ENCODE measurements around the gene SVIL. TPM values are rescaled to one million over a fixed set of nuclear protein-coding genes. Genes with fewer than 3 reads are reported as not detected.

Gene SVIL
- total RNA-seq, 1 experiment from 2014 or later: 147 TPM

DNA sequence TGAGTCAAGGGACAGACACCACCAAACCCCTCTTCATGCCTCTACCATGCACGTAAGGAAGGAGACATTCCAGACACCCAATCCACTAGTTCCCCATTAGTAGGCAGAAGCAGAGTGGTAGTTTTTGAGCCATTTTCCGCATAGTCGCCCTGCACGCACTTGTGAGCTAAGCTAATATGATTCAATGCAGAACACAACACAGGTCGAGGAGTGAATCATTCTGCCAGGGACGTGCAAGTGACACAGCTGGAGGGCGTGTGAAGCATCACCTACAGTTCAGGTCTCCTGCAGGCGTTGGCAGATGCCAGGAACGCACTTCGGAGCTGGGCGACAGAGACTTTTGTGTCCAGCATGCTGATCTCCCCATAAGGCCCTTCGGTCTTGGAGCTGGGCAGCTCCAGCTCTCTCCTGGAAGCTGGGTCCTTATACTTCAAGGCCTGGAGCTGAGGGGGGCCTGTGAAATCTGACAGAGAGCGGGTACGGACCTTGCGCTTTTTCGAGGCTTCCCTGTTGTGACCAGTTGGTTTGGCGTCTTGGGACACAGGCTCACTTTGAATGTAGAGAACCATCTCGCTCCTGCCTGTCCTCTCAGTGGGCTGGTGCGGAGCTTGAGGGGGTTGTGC is 102.4 kb downstream of the SVIL start:
- H3K36me3 Mint-ChIP-seq (ENCODE audit: insufficient read depth, unreplicated experiment): peaks cover 59% of the 10 kb centered on the region
- CTCF ChIA-PET: no interaction called here
- no peak overlapping the region for H3K4me3 Mint-ChIP-seq (ENCODE audit: low read depth, unreplicated experiment)
- no peak overlapping the region for H3K27ac Mint-ChIP-seq (ENCODE audit: unreplicated experiment)
- intact Hi-C loops (cut with micrococcal nuclease; ENCODE audit: unreplicated experiment): loop anchor here (10.0 kb wide), 1 partner anchor 202 kb away; no protein-coding TSS in a partner anchor
- no peak for TF ChIP-seq CTCF (IDR thresholded peaks at IDR 0.05; ENCODE audit: unreplicated experiment)
- H3K4me1 Mint-ChIP-seq (ENCODE audit: low read depth, unreplicated experiment): peaks cover 33% of the 10 kb centered on the region
- no peaks in the 10 kb centered on the region for H3K9me3 Mint-ChIP-seq (ENCODE audit: low read depth, unreplicated experiment)
- DNase-seq: no peak
- no TSS peak for BruUV-seq (replicated peaks)
- H3K27me3 Mint-ChIP-seq (ENCODE audit: unreplicated experiment): no peaks in the 10 kb centered on the region

DNA sequence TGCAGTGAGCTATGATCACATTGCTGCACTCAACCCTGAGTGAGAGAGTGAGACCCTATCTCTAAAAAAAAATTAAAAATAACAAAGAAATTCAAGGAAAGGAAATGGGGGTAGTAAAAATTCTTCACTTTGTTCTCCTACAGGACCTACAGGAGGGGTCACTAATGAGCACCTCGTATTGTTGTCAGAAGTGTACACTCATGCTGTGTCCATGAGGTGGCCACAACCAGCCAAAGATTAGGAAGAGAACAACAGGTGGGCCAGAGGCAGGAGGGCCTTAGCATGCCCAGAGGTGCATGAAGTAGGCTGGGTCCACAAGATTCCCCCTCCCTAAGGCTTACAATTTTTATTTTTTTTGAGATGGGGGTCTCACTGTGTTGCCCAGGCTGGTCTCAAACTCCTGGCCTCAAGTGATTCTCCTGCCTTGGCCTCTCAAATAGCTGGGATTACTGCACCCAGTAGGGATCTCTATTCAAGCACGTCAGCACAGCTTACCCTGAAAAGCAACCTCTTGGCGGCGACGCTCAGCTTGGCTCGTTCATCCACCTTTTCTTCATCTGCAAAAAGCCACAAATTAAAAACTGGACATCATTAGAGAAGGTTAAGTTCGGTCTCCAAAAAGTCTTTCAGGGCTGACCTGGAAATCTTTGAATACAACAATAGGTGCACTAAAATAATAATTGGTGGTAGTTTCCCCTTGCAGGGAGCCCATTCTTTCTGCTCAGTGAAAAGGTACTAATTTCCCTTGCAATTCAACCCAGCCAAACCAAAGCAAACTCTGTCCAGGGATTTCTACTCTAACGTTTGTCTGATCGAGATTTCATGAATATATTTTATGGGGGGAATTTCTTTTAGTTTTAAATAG is 104.4 kb downstream of the SVIL start:
- H3K27me3 Mint-ChIP-seq (ENCODE audit: unreplicated experiment): no peaks in the 10 kb centered on the region
- BruUV-seq (replicated peaks): no TSS peak
- H3K4me1 Mint-ChIP-seq (ENCODE audit: low read depth, unreplicated experiment): peaks cover 24% of the 10 kb centered on the region
- intact Hi-C loops (cut with micrococcal nuclease; ENCODE audit: unreplicated experiment): loop anchor here (10.0 kb wide), 1 partner anchor 204 kb away; no protein-coding TSS in a partner anchor
- no peak for TF ChIP-seq CTCF (IDR thresholded peaks at IDR 0.05; ENCODE audit: unreplicated experiment)
- H3K9me3 Mint-ChIP-seq (ENCODE audit: low read depth, unreplicated experiment): no peaks in the 10 kb centered on the region
- H3K36me3 Mint-ChIP-seq (ENCODE audit: insufficient read depth, unreplicated experiment): peaks cover 65% of the 10 kb centered on the region
- CTCF ChIA-PET: no interaction called here
- no peak overlapping the region for H3K27ac Mint-ChIP-seq (ENCODE audit: unreplicated experiment)
- H3K4me3 Mint-ChIP-seq (ENCODE audit: low read depth, unreplicated experiment): no peak overlapping the region
- no peak for DNase-seq

GRCh38 chr10:29529146-29529545 is 105.6 kb downstream of the SVIL start:
- CTCF ChIA-PET: interaction anchor here (0.6 to 0.7 kb wide), 2 partner anchors 135 to 650 kb away, joined by 4 to 6 read pairs; no protein-coding TSS in a partner anchor
- H3K36me3 Mint-ChIP-seq (ENCODE audit: insufficient read depth, unreplicated experiment): peaks cover 58% of the 10 kb centered on the region

GRCh38 chr10:29525762-29526161 is 109.0 kb downstream of the SVIL start:
- no peaks in the 10 kb centered on the region for H3K9me3 Mint-ChIP-seq (ENCODE audit: low read depth, unreplicated experiment)
- no peak overlapping the region for H3K27ac Mint-ChIP-seq (ENCODE audit: unreplicated experiment)
- CTCF ChIA-PET: interaction anchor here (1.7 kb wide), 1 partner anchor 10 kb away, joined by 5 read pairs; no protein-coding TSS in a partner anchor
- BruUV-seq (replicated peaks): no TSS peak
- no peaks in the 10 kb centered on the region for H3K4me1 Mint-ChIP-seq (ENCODE audit: low read depth, unreplicated experiment)
- no peak for TF ChIP-seq CTCF (IDR thresholded peaks at IDR 0.05; ENCODE audit: unreplicated experiment)
- no peak overlapping the region for H3K4me3 Mint-ChIP-seq (ENCODE audit: low read depth, unreplicated experiment)
- peaks cover 79% of the 10 kb centered on the region for H3K36me3 Mint-ChIP-seq (ENCODE audit: insufficient read depth, unreplicated experiment)
- no peak for DNase-seq
- H3K27me3 Mint-ChIP-seq (ENCODE audit: unreplicated experiment): no peaks in the 10 kb centered on the region
- intact Hi-C loops (cut with micrococcal nuclease; ENCODE audit: unreplicated experiment): no loop called here

More at GRCh38 chr10:29529146-29529545, 105.6 kb downstream of the SVIL start:
- peaks cover 12% of the 10 kb centered on the region for H3K4me1 Mint-ChIP-seq (ENCODE audit: low read depth, unreplicated experiment)
- no peak for TF ChIP-seq CTCF (IDR thresholded peaks at IDR 0.05; ENCODE audit: unreplicated experiment)
- H3K27ac Mint-ChIP-seq (ENCODE audit: unreplicated experiment): no peak overlapping the region
- no peaks in the 10 kb centered on the region for H3K9me3 Mint-ChIP-seq (ENCODE audit: low read depth, unreplicated experiment)
- DNase-seq: no peak
- H3K4me3 Mint-ChIP-seq (ENCODE audit: low read depth, unreplicated experiment): no peak overlapping the region
- no peaks in the 10 kb centered on the region for H3K27me3 Mint-ChIP-seq (ENCODE audit: unreplicated experiment)
- intact Hi-C loops (cut with micrococcal nuclease; ENCODE audit: unreplicated experiment): no loop called here
- no TSS peak for BruUV-seq (replicated peaks)

All from Calu3 (cell line).